ENCODE data around the gene ZNF616. TPM values are rescaled to one million over a fixed set of nuclear protein-coding genes. Genes with fewer than 3 reads are reported as not detected.

Gene ZNF616
- total RNA-seq, result 10 to 100 TPM; 11.0 to 14.1 (median 13.2) TPM

- no peaks in the 10 kb centered on the region for H3K9me3 ChIP-seq
- H3K4me1 ChIP-seq, result peaks cover 0 to 10% of the 10 kb centered on the region in 2 donors
- peak; percentile 97 to 98 for DNase-seq
- H3K27me3 ChIP-seq, result no peaks in the 10 kb centered on the region
- intact Hi-C loops (cut with DNase I), result loop anchor here (2.0 kb wide), 1 partner anchor 99 kb away; no protein-coding TSS in a partner anchor
- 0 to 1% methylated on average over 48 to 49 of the region's 49 CpGs for WGBS, 2 donors
- peak within 1 kb of the TSS; percentile 64 to 87 (median 73) for H3K4me3 ChIP-seq (replicated peaks in 1 of 3)
- no peaks in the 10 kb centered on the region for H3K36me3 ChIP-seq
- TF ChIP-seq CTCF (IDR thresholded peaks at IDR 0.05) (peak; percentile 50 to 85 (median 80)), POLR2A (IDR thresholded peaks at IDR 0.05) (peak in 1 of 2 donors; percentile 78)
- peak within 1 kb of the TSS; percentile 75 to 92 (median 89) for H3K27ac ChIP-seq
Measured at GRCh38 chr19:52139252-52140031, at the start of gene ZNF616. TSS of gene ZNF616 (minus strand) at chr19:52139938. CDS start at chr19:52130512, 9,426 bp downstream.

DNA sequence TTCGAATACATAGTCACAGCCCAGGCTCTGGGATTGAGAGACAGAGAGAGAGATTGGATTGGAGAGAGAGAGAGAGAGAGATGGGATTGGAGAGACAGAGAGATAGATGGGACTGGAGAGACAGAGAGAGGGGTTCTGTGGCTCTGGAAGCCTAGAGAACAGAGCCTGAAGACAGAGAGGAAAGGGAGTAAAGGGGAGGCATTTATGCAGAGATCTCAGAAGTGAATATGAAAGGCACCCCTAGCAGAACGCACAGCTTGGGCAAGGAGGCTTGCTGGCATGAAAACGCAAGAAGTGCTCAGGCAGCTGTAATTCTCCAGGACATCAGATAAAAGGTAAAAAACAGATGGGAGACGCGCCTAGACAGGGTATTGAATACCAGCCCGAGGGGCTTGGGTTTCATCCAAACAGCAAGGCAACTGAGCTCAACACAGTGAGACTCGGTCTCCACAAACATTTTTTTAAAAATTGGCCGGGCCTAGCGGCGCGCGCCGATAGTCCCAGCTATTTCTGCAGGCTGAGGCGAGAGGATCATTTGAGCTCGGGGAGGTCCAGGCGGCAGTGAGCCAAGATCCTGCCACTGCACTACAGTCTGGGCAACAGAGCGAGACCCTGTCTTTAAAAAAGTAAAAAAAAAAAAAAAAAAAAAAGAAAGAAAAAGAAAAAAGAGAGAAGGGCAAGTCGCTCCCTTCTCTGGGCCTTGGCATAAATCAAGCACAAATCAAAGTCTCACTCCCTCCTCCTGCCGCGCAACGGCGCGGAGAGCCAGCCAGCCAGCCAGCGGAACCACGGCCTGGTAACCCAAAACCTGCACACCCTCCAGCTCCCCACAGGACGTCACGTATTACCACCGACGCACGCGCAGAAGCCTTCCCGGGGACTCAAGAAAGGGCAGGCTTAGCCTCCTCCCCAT, 49.3 kb upstream of the ZNF616 start:
- no peaks in the 10 kb centered on the region for H3K36me3 ChIP-seq
- TF ChIP-seq CTCF (IDR thresholded peaks at IDR 0.05) (peak in 3 of 6 experiments; percentile 6 to 27 (median 18)), POLR2A (IDR thresholded peaks at IDR 0.05) (peak in 1 of 2 donors; percentile 79)
- H3K27me3 ChIP-seq, result no peaks in the 10 kb centered on the region
- peak; percentile 92 to 100 for DNase-seq
- peaks cover 25 to 30% of the 10 kb centered on the region in 2 donors for H3K4me1 ChIP-seq
- peak overlapping the region in 2 of 3 donors; percentile 23 to 33 for H3K4me3 ChIP-seq (replicated peaks in 1 of 3)
- 2% methylated on average over 32 of the region's 32 CpGs for WGBS, 2 donors
- no peaks in the 10 kb centered on the region for H3K9me3 ChIP-seq
- peak overlapping the region; percentile 88 to 94 (median 91) for H3K27ac ChIP-seq
- intact Hi-C loops (cut with DNase I), result no loop called here

- Histone ChIP-seq H3K27ac (no peak overlapping the region), H3K27me3 (no peaks in the 10 kb centered on the region), H3K4me1 (peaks cover 25 to 26% of the 10 kb centered on the region in 2 donors), H3K9me3 (no peaks in the 10 kb centered on the region), H3K36me3 (no peaks in the 10 kb centered on the region), H3K4me3 (replicated peaks in 1 of 3) (no peak overlapping the region)
- no peak for DNase-seq
- intact Hi-C loops (cut with DNase I), result no loop called here
- TF ChIP-seq POLR2A (IDR thresholded peaks at IDR 0.05) (no peak), CTCF (IDR thresholded peaks at IDR 0.05) (no peak)
- 94 to 100% methylated on average over 1 of the region's 1 CpG for WGBS, 2 donors
Measured at GRCh38 chr19:52187407-52187806, 47.7 kb upstream of the ZNF616 start.

DNA sequence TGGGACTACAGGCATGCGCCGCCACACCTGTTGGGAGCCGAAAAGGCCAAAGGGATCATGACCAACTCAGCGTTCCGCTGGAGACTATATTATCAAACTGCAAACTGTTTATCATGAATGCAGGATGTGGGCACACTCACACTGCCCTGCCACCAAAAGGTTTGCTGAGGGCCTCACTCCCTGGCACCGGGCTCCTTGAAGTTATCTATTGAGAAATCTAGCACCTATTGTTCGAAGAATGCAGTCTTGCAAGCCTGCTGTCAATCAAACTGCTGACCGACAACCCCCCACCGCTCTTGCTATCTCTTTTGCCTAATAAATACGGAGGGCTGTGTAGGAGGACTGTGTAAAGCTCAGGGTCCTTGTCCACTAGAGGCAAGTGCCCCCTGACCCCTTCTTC, 36.8 kb upstream of the ZNF616 start:
- DNase-seq, result no peak
- no peaks in the 10 kb centered on the region for H3K27me3 ChIP-seq
- no peak overlapping the region for H3K27ac ChIP-seq
- H3K4me3 ChIP-seq (replicated peaks in 1 of 3), result no peak overlapping the region
- no peak for TF ChIP-seq CTCF (IDR thresholded peaks at IDR 0.05)
- TF ChIP-seq POLR2A (IDR thresholded peaks at IDR 0.05), result no peak
- no peaks in the 10 kb centered on the region for H3K36me3 ChIP-seq
- 73 to 75% methylated on average over 10 of the region's 10 CpGs for WGBS, 2 donors
- H3K9me3 ChIP-seq, result no peaks in the 10 kb centered on the region
- H3K4me1 ChIP-seq, result peaks cover 0 to 3% of the 10 kb centered on the region in 2 donors
- intact Hi-C loops (cut with DNase I), result no loop called here

Measured in thyroid gland (tissue), 4 donors.